Measurements from ENCODE around the gene MAD1L1. TPM values are rescaled to one million over a fixed set of nuclear protein-coding genes. Genes with fewer than 3 reads are reported as not detected.

The MAD1L1 gene
- total RNA-seq, 1 experiment from 2014 or later = 38.5 TPM

- ChIA-PET RAD21 (ENCODE audit: low non-redundant PET in 1 of 2, low total read pairs in 2 of 2, uncharacterized antibody in 2 of 2, unreplicated experiment in 2 of 2) (no interaction called here), POLR2A (no interaction called here), CTCF (no interaction called here)
- DNase-seq (ENCODE audit: low read depth, low spot score) (no peak), ATAC-seq (no peak)
- Histone ChIP-seq H3K36me3 (ENCODE audit: control insufficient read depth in 1 of 2, insufficient read depth in 2 of 2, low read length in 2 of 2) (0 out of 4 replicates have a peak, but pooled peaks cover 0 to 4% of the 10 kb centered on the region in 2 experiments), H3K27me3 (ENCODE audit: insufficient read depth, low read length) (no peaks in the 10 kb centered on the region), H3K4me3 (replicated peaks in 1 of 2; ENCODE audit: low read depth in 1 of 2, low read length in 2 of 2) (no peak overlapping the region), H3K4me2 (ENCODE audit: low read length) (no peak overlapping the region), H4K20me1 (ENCODE audit: insufficient read depth) (no peaks in the 10 kb centered on the region), H2AFZ (ENCODE audit: low read depth, low read length, poor library complexity, severe bottlenecking) (no peak overlapping the region), H3K9ac (ENCODE audit: low read length) (no peak overlapping the region), H3K9me3 (ENCODE audit: control insufficient read depth in 1 of 2, insufficient read depth in 1 of 2, low read depth in 1 of 2, low read length in 2 of 2) (no peaks in the 10 kb centered on the region), H3K79me2 (ENCODE audit: insufficient read depth, low read length) (no peaks in the 10 kb centered on the region), H3K27ac (ENCODE audit: low read depth, low read length) (no peak overlapping the region), H3K9me2 (ENCODE audit: insufficient read depth) (no peaks in the 10 kb centered on the region), H3K4me1 (ENCODE audit: control insufficient read depth in 1 of 2, insufficient read depth in 2 of 2, low read length in 2 of 2) (no peaks in the 10 kb centered on the region)
- peak; percentile 20 to 33 (median 21); a peak in 3 of 6 replicates for TF ChIP-seq CTCF (IDR thresholded peaks at IDR 0.05 in 2 of 3, conservative IDR thresholded peaks at IDR 0.05 in 1 of 3; ENCODE audit: borderline replicate concordance in 1 of 3, insufficient read depth in 1 of 3, low read depth in 2 of 3, low read length in 2 of 3)
- TF ChIP-seq ATF3 (IDR thresholded peaks at IDR 0.05) = no peak
- TF ChIP-seq RAD21 (IDR thresholded peaks at IDR 0.05; ENCODE audit: low read depth) = peak; percentile 35; the same call in 1 of the 2 replicates
- TF ChIP-seq EZH2 (IDR thresholded peaks at IDR 0.05) = no peak
- intact Hi-C loops (cut with micrococcal nuclease) = no loop called here
- no TSS peak for BruUV-seq (replicated peaks)
Measured at GRCh38 chr7:2148189-2148588, 84.6 kb downstream of the MAD1L1 start.

- no peak overlapping the region for H3K9ac ChIP-seq (ENCODE audit: low read length)
- H3K27ac ChIP-seq (ENCODE audit: low read depth, low read length) = no peak overlapping the region
- H3K4me3 ChIP-seq (replicated peaks in 1 of 2; ENCODE audit: low read depth in 1 of 2, low read length in 2 of 2) = no peak overlapping the region
- no peaks in the 10 kb centered on the region for H3K9me2 ChIP-seq (ENCODE audit: insufficient read depth)
- RAD21 ChIA-PET (ENCODE audit: low non-redundant PET in 1 of 2, low total read pairs in 2 of 2, uncharacterized antibody in 2 of 2, unreplicated experiment in 2 of 2) = no interaction called here
- no peaks in the 10 kb centered on the region for H3K79me2 ChIP-seq (ENCODE audit: insufficient read depth, low read length)
- no peaks in the 10 kb centered on the region for H4K20me1 ChIP-seq (ENCODE audit: insufficient read depth)
- H3K4me2 ChIP-seq (ENCODE audit: low read length) = no peak overlapping the region
- POLR2A ChIA-PET = interaction anchor here (0.5 kb wide), 1 partner anchor 97 kb away, joined by 4 read pairs; no protein-coding TSS in a partner anchor
- DNase-seq (ENCODE audit: low read depth, low spot score) (no peak), ATAC-seq (peak; percentile 47; the same call in 1 of the 2 replicates)
- 0 out of 4 replicates have a peak, but pooled peaks cover 0 to 4% of the 10 kb centered on the region in 2 experiments for H3K36me3 ChIP-seq (ENCODE audit: control insufficient read depth in 1 of 2, insufficient read depth in 2 of 2, low read length in 2 of 2)
- no peaks in the 10 kb centered on the region for H3K27me3 ChIP-seq (ENCODE audit: insufficient read depth, low read length)
- CTCF ChIA-PET = no interaction called here
- no peaks in the 10 kb centered on the region for H3K9me3 ChIP-seq (ENCODE audit: control insufficient read depth in 1 of 2, insufficient read depth in 1 of 2, low read depth in 1 of 2, low read length in 2 of 2)
- peak; percentile 58 for TF ChIP-seq RAD21 (IDR thresholded peaks at IDR 0.05; ENCODE audit: low read depth)
- TF ChIP-seq FOSL1 (IDR thresholded peaks at IDR 0.05; ENCODE audit: low read depth) = no peak
- TF ChIP-seq CTCF (IDR thresholded peaks at IDR 0.05 in 2 of 3, conservative IDR thresholded peaks at IDR 0.05 in 1 of 3; ENCODE audit: borderline replicate concordance in 1 of 3, insufficient read depth in 1 of 3, low read depth in 2 of 3, low read length in 2 of 3) = peak in 1 of 3 experiments; percentile 7; a peak in 1 of 6 replicates
- no peak for TF ChIP-seq ATF3 (IDR thresholded peaks at IDR 0.05)
- TF ChIP-seq POLR2A (IDR thresholded peaks at IDR 0.05; ENCODE audit: borderline replicate concordance, extremely low read depth, insufficient read depth, insufficient read length) = no peak
- no peak overlapping the region for H2AFZ ChIP-seq (ENCODE audit: low read depth, low read length, poor library complexity, severe bottlenecking)
- H3K4me1 ChIP-seq (ENCODE audit: control insufficient read depth in 1 of 2, insufficient read depth in 2 of 2, low read length in 2 of 2) = no peaks in the 10 kb centered on the region
- intact Hi-C loops (cut with micrococcal nuclease) = no loop called here
- BruUV-seq (replicated peaks) = no TSS peak
Measured at GRCh38 chr7:2146676-2147472, 85.9 kb downstream of the MAD1L1 start.
